Esophagus squamous epithelium (tissue), 4 donors: ENCODE results near the gene PRICKLE3.

Experiments
- POLR2A ChIP-seq, 4 donors: fragments of 450-650 bp; IDR thresholded peaks; one replicate each; pipeline ENCODE4 v1.6.1; 2017; ENCODE audit warnings: antibody characterized with exemption in 4 of 4, mild to moderate bottlenecking in 4 of 4, moderate library complexity in 3 of 4
- TF ChIP-seq, protein P1 (sequence below), 6 experiments: fragments of 450-650 bp in 4 of 6; fragments of 200-600 bp in 2 of 6; sonication (generic) in 2 of 6; IDR thresholded peaks; one replicate each; pipeline ENCODE4 v1.5.1; 2016 to 2019; ENCODE audit warnings: antibody characterized with exemption in 6 of 6, mild to moderate bottlenecking in 4 of 6, moderate library complexity in 4 of 6

DNA sequence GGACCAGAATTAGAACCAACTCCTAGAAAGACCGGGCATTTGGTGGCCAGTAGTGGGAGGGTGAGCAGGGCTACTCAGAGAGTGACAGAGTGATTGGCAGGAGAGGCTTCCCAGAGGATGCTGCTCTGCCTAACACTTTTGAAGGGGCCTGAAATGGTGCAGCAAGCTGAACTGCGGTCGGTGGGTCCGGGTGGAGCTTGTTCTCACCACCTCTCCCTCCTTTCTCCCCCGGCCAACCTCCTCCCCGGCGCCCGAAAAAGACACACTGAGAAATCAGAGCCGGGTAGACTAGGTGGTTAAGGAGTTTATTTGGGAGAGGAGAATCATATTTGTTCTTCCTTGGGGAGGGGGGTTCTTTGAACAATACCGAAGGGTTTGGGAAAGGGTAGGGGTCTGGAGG is 1.4 kb upstream of the PRICKLE3 start:
- TF ChIP-seq, protein P1, sequence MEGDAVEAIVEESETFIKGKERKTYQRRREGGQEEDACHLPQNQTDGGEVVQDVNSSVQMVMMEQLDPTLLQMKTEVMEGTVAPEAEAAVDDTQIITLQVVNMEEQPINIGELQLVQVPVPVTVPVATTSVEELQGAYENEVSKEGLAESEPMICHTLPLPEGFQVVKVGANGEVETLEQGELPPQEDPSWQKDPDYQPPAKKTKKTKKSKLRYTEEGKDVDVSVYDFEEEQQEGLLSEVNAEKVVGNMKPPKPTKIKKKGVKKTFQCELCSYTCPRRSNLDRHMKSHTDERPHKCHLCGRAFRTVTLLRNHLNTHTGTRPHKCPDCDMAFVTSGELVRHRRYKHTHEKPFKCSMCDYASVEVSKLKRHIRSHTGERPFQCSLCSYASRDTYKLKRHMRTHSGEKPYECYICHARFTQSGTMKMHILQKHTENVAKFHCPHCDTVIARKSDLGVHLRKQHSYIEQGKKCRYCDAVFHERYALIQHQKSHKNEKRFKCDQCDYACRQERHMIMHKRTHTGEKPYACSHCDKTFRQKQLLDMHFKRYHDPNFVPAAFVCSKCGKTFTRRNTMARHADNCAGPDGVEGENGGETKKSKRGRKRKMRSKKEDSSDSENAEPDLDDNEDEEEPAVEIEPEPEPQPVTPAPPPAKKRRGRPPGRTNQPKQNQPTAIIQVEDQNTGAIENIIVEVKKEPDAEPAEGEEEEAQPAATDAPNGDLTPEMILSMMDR (IDR thresholded peaks at IDR 0.05) = no peak
- no peak for TF ChIP-seq POLR2A (IDR thresholded peaks at IDR 0.05)
